HG02763 (cell line): ENCODE data around the gene STX8.
"Not testable (repeated sequence)": the region's sequence is repeated elsewhere in the genome, so short reads cannot be mapped to it uniquely, and the experiment has no call there.

Experiments used
- ATAC-seq: cut with Tn5 transposase; IDR thresholded peaks from one replicate; pipeline ENCODE4 v1.9.1; 2021; ENCODE audit warnings: mild to moderate bottlenecking, moderate library complexity; ENCODE audit not compliant: unreplicated experiment

STX8 gene

DNA sequence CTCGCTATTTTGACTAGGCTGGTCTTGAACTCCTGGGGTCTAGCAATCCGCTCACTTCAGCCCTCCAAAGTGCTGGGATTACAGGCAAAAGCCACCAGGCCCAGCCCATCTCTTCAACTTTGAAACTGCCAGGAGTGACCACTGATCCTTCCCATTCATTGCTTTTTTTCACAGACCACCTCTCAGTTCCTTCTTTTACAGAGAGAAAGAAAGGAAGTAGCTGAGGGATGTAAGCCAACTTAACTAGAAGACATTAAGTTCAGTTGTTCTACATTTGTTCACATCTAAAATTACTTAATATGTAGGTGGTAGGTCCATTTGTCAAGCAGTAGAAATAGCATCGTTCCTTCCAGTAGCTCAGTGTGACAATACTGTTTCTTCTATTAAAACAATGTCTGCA lies 219.8 kb downstream of the STX8 start:
- ATAC-seq, result no peak

DNA sequence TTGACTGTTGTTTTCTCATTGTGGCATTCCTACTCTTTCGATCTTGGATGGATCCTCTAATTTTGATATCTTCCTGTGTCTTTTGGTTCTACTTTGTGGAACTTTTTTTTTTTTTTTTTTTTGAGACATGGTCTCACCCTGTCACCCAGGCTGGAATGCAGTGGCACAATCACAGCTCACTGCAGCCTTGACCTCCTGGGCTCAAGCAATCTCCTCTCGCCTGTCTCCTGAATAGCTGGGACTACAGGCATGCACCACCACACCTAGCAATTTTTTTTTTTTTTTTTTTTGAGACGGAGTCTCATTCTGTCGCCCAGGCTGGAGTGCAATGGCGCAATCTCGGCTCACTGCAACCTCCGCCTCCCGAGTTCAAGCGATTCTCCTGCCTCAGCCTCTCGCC lies 220.4 kb downstream of the STX8 start:
- not testable (repeated sequence) for ATAC-seq

GRCh38 chr17:9350080-9350479 lies 225.5 kb downstream of the STX8 start:
- ATAC-seq, result no peak

- no peak for ATAC-seq
Observed at GRCh38 chr17:9346296-9346926, 229.2 kb downstream of the STX8 start.

- ATAC-seq, result no peak
Observed at GRCh38 chr17:9343516-9343915, 232.1 kb downstream of the STX8 start.

DNA sequence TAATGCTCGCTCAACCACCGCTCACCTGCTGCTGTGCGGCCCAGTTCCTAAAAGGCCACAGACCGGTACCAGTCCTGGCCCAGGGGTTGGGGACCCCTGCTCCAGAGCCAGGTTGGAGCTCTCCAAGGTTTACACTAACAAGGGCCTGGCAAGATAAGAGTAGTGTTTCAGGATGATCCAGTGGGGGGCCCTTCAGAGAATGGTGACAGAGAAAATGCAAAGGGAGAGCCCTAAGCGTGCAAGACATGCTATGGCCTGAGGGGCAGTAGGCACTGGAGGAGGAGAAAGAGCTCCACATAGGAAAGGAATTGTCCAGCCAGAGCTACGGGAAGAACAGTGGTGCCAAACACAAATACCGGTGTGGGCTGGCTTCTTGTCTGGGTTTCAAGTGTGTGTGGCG lies 233.4 kb downstream of the STX8 start:
- no peak for ATAC-seq

- ATAC-seq, result no peak
Observed at GRCh38 chr17:9339958-9340357, 235.7 kb downstream of the STX8 start.

DNA sequence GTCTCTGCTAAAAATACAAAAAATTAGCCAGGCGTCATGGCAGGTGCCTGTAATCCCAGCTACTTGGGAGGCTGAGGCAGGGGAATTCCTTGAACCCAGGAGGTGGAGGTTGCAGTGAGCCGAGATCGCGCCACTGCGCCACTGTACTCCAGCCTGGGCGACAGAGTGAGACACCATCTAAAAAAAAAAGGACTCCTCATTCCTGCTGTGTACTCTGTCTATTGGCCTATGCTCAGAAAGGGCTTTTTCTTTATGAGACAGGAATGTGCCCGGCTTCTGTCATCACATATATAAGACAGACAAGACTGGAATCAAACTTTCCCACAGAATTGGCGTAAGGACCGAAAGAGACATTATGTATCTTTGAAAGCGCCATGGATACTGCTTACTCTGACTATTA lies 236.1 kb downstream of the STX8 start:
- ATAC-seq, result not testable (repeated sequence)

GRCh38 chr17:9336817-9337216 lies 238.8 kb downstream of the STX8 start:
- ATAC-seq, result no peak

GRCh38 chr17:9334536-9335446 lies 240.8 kb downstream of the STX8 start:
- ATAC-seq, result no peak

DNA sequence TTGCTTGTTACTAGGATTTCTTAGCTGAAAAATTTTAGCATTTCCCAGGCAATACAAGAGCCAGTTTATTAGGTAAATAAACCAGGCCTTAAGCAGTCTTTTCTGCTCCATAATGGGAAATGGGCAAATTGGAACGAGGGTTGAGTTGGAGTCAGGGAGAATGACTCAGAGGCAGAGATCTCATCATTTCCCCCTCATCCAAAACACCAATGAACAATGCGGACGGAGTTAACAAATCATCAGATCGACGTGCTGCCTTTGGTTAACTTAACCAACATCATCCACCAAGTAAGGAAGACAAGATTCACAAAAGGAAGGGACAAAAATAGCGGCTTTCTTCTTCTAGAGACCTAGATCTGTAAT lies 243.5 kb downstream of the STX8 start:
- ATAC-seq, result no peak

- ATAC-seq, result no peak
Observed at GRCh38 chr17:9331279-9332131, 244.1 kb downstream of the STX8 start.

DNA sequence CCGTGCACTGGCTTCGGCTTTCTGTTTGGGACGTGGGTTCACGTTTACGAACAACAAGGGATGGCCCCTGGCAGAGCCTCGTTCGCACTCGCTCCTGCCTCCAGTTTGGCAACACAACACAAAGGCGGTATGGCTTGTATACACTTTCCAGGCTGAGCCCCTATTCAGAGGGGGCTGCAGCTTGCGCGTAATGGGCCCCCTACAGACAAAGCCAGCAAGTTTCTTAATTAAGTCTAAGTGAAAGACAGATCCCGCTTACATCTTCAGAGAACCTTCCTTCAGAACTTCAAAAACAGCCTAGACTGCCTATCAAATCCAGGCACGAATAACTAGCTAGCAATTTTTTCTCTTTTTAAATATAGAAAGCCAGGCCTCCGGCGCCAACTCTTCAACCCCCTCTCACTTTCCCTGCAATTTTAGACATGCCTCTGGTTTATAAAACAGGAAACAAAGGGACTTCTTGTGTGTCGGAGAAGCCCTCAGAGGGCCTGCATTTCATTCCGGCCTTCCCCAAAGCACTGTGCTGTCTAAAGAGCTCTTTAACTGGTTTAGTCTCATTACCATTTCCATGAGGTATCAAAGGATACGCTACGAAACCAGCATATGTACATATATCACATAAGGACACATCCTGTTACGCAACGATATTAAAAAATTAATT lies 244.9 kb downstream of the STX8 start:
- no peak for ATAC-seq

DNA sequence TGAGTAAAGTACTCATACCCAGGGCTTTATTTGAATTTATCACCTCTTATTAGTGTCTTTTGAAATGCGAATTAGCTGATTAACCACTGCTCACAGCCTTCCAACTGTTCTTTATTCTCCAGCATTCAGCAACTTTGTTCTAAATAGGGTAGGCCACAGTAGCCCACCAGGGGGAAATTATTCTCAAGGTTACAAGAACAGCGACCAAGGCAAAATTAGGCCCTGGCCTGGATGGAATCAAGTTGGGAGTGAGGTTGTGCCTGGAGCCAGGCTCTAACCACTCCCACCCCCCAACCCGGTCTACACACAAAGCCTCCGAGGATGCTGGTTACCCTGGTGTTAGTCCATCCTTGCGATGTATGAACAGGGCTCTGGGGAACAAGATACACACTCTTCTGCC lies 245.5 kb downstream of the STX8 start:
- no peak for ATAC-seq

DNA sequence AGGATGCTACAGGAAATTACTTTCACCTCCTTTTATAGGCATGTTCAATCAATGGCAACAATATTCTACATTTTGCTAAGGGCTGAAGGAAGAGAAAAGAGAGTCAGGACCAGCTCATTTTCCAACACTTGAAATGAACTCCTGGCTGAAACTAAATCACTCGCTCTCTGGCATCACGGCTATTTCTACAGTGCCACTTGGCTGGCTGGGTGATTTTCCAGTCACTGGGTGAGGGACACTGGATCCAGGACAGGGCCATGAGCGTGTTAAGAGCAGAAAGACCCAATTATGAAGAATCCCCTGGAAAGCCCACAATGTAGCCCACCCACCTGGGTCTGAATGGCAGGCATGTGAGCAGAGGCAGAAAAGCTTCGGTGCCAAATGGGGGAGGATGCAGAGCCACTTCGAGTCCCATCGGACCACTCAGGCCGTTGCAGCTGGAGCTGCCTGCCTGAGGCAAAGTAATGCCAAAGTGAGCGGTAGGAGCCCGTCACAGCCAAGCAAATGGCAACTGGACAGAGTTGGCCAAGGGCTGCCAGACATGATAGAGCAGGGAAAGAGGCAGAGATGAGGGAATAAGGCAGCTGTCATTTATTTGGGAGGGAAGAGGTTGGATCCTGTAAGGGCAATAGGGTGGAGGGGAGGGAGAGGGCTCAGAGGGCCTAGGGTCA lies 246.2 kb downstream of the STX8 start:
- ATAC-seq, result no peak

- no peak for ATAC-seq
Observed at GRCh38 chr17:9324864-9325263, 250.8 kb downstream of the STX8 start.

DNA sequence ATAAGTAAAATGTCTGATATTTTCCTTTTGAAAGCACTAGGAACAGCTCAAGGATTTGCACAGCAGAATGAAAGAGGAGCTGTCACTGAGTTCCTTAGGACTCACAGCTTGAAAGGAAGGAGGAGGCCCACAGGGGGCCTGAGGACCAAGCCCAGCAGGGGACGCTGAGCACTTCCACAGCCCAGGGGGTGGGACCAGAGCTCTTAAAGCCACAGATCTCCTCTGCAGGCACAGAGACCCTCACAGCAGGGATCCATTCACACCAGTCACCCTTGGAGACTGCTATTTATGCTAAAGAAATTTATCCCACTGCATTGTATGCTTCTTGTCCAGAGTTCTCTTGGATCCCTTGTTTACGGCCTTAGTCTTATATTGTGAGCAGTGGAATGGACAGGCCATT lies 253.3 kb downstream of the STX8 start:
- ATAC-seq, result no peak

- no peak for ATAC-seq
Observed at GRCh38 chr17:9321890-9322289, 253.7 kb downstream of the STX8 start.

GRCh38 chr17:9315360-9315759 lies 260.3 kb downstream of the STX8 start:
- no peak for ATAC-seq

DNA sequence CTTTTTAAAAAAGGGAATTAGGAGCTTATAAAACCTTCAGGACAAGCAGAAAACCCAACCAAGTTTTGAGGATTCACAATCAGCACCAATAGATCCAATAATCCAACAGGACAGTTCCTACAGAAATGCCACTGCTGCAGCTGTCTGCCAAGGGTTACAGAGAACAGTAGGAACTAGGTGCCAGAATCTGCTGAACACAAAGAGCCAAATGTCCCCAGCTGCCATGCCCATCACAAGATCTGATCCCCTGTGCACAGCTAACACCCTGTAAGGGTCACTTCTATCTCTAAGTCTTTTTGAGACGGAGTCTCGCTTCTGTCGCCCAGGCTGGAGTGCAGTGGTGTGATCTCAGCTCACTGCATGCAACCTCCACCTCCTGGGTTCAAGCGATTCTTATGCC lies 262.3 kb downstream of the STX8 start:
- ATAC-seq, result no peak
